ENCODE results near the gene CENPQ. TPM values are rescaled to one million over a fixed set of nuclear protein-coding genes. Genes with fewer than 3 reads are reported as not detected.

CENPQ gene
- 5.6 to 7.6 TPM (median 7.1 TPM) in 5 replicates for total RNA-seq (2022; extraction: Qiagen RNA extraction)

GRCh38 chr6:49462927-49463611, at the start of gene CENPQ, which contains the start of gene MMUT:
TSS of gene CENPQ (plus strand) at chr6:49463370. CDS start at chr6:49470177, 6,807 bp downstream.
TSS of gene MMUT (minus strand) at chr6:49463253. CDS start at chr6:49459466, 3,787 bp downstream.

GRCh38 chr6:49499623-49500022, 36.5 kb downstream of the CENPQ start, which contains the start of gene GLYATL3:
TSS of gene GLYATL3 (plus strand) at chr6:49499923. CDS start at chr6:49511991, 12,068 bp downstream.

Other genes with a start within 250 kb of the CENPQ start
- gene MMUT, start 117 bp upstream of the CENPQ start, total RNA-seq (2022; extraction: Qiagen RNA extraction) = 5.4 to 8.3 TPM (median 6.6 TPM) in 5 replicates
- gene GLYATL3, start 36.6 kb downstream of the CENPQ start, total RNA-seq (2022; extraction: Qiagen RNA extraction) = not detected in 5 replicates
- gene C6orf141, start 87.3 kb downstream of the CENPQ start, total RNA-seq (2022; extraction: Qiagen RNA extraction) = 7.8 to 10.1 TPM (median 9.2 TPM) in 5 replicates
- not detected in 5 replicates for gene RHAG, start 173.5 kb downstream of the CENPQ start, total RNA-seq (2022; extraction: Qiagen RNA extraction)